K562 (cell line): ENCODE results near the gene RPH3AL. TPM values are rescaled to one million over a fixed set of nuclear protein-coding genes. Genes with fewer than 3 reads are reported as not detected.
"Not testable (repeated sequence)": the region's sequence is repeated elsewhere in the genome, so short reads cannot be mapped to it uniquely, and the experiment has no call there.

Experiments
- ATAC-seq: fragments of 200-7000 bp; cut with Tn5 transposase; 3 replicates; pipeline ENCODE4 v1.9.1; 2020; ENCODE audit warnings: moderate library complexity
- BruUV-seq: library from RNA; stranded (reverse); fragments of 400-500 nt; replicated peaks from 2 replicates; lab custom pipeline; 2021; lab: Mats Ljungman, UMichigan
- CTCF ChIA-PET: fragments of 300-600 bp; formaldehyde crosslinking; extraction: SDS; loops from one replicate; lab custom pipeline; 2021; ENCODE audit warnings: low intra/inter-chr PET ratio; lab: Yijun Ruan, JAX
- POLR2A ChIA-PET: fragments of 300-600, 350-650 bp; sonication (Branson Sonifier 250); formaldehyde crosslinking; extraction: SDS; loops from one replicate; lab custom pipeline; 2021; ENCODE audit warnings: antibody characterized with exemption, inconsistent platforms; lab: Yijun Ruan, JAX
- DNase-seq, 4 experiments: peaks; one replicate each; pipeline versions ENCODE4 v3.0.0 to v3.0.0-alpha.2; 2011 to 2018; ENCODE audit warnings: low spot score in 3 of 4, mixed read lengths in 3 of 4; ENCODE audit errors: extremely low read depth in 1 of 4
- FAIRE-seq: peaks from 2 replicates; lab custom pipeline; 2011; peaks lifted over from hg19 to GRCh38; lab: Jason Lieb, UNC
- H2AFZ ChIP-seq: 2 replicates; pipeline ENCODE4 v1.6.0; 2011; ENCODE audit warnings: low read depth, low read length, control low read depth, inconsistent platforms
- H3K27ac ChIP-seq: fragments of 200-600 bp; 3 replicates; pipeline ENCODE4 v1.8.0; 2011; ENCODE audit warnings: low read depth, mild to moderate bottlenecking, control low read depth, inconsistent platforms, low read length, moderate library complexity, mixed read lengths; ENCODE audit errors: extremely low read depth
- H3K27me3 ChIP-seq, 2 experiments: fragments of 300-600 bp in 1 of 2; 2 replicates in 1 of 2; 3 replicates in 1 of 2; pipeline versions ENCODE4 v1.6.0 to v1.8.0; 2011; ENCODE audit warnings: inconsistent platforms in 2 of 2, low read length in 2 of 2, mild to moderate bottlenecking in 1 of 2, mixed read lengths in 1 of 2, moderate library complexity in 1 of 2; ENCODE audit not compliant: control insufficient read depth in 2 of 2, insufficient read depth in 2 of 2
- H3K36me3 ChIP-seq: fragments of 300-600 bp; 3 replicates; pipeline ENCODE4 v1.8.0; 2011; ENCODE audit warnings: mild to moderate bottlenecking, low read length, inconsistent platforms; ENCODE audit not compliant: control insufficient read depth, insufficient read depth
- H3K4me1 ChIP-seq, 2 experiments: fragments of 200-600 bp in 1 of 2; replicated peaks in 1 of 2; 2 replicates in 1 of 2; 3 replicates in 1 of 2; pipeline versions ENCODE4 v1.5.1 to v1.8.0; 2011; ENCODE audit warnings: inconsistent platforms in 2 of 2, low read length in 2 of 2, mild to moderate bottlenecking in 1 of 2, mixed read lengths in 1 of 2, moderate library complexity in 1 of 2; ENCODE audit not compliant: control insufficient read depth in 2 of 2, insufficient read depth in 2 of 2
- H3K4me2 ChIP-seq: 2 replicates; pipeline ENCODE4 v1.6.1; 2011; ENCODE audit warnings: low read length, control low read depth, inconsistent platforms, mixed read lengths; ENCODE audit not compliant: insufficient read depth
- H3K4me3 ChIP-seq: fragments of 200-600 bp; sonication (generic), shearing (Covaris generic); 2 replicates; pipeline ENCODE4 v1.5.1; 2016; ENCODE audit warnings: control low read depth, inconsistent platforms
- H3K79me2 ChIP-seq: fragments of 200-600 bp; 3 replicates; pipeline ENCODE4 v1.8.0; 2011; ENCODE audit warnings: low read length, inconsistent platforms; ENCODE audit not compliant: control insufficient read depth, insufficient read depth
- H3K9ac ChIP-seq, 2 experiments: 2 replicates each; pipeline versions ENCODE4 v1.6.0 to v1.6.1; 2011; ENCODE audit warnings: low read depth in 2 of 2, low read length in 2 of 2, control low read depth in 1 of 2, inconsistent platforms in 1 of 2, mild to moderate bottlenecking in 1 of 2, mixed read lengths in 1 of 2; ENCODE audit not compliant: insufficient read depth in 1 of 2
- H3K9me1 ChIP-seq: one replicate; pipeline ENCODE4 v1.6.0; 2011; ENCODE audit warnings: inconsistent platforms, mild to moderate bottlenecking, low read length, moderate library complexity; ENCODE audit not compliant: control insufficient read depth, insufficient read depth
- H3K9me3 ChIP-seq: replicated peaks from 2 replicates; pipeline ENCODE4 v1.5.1; 2011; ENCODE audit warnings: low read depth, low read length, inconsistent platforms; ENCODE audit not compliant: control insufficient read depth, insufficient read depth
- H4K20me1 ChIP-seq: replicated peaks from 2 replicates; pipeline ENCODE4 v1.6.1; 2011; ENCODE audit warnings: low read length, inconsistent platforms, mixed read lengths; ENCODE audit not compliant: control insufficient read depth, insufficient read depth
- ASH1L ChIP-seq: fragments of 450-650 bp; IDR thresholded peaks from 2 replicates; pipeline ENCODE4 v1.6.1; 2018; ENCODE audit warnings: borderline replicate concordance, mild to moderate bottlenecking, low read depth; ENCODE audit not compliant: partially characterized antibody
- ATF1 ChIP-seq, 2 experiments: fragments of 450-650 bp in 1 of 2; IDR thresholded peaks; 2 replicates each; pipeline ENCODE4 v1.6.1; 2016; ENCODE audit warnings: missing compliant biosample characterization in 1 of 2, missing genetic modification characterization in 1 of 2
- BACH1 ChIP-seq: fragments of 200-800 bp; sonication (Bioruptor generic); IDR thresholded peaks from 2 replicates; pipeline ENCODE4 v1.6.1; 2016; ENCODE audit warnings: missing genetic modification characterization, missing compliant biosample characterization
- FOS ChIP-seq: IDR thresholded peaks from 3 replicates; pipeline ENCODE4 v1.6.1; 2011; ENCODE audit not compliant: insufficient read length; ENCODE audit errors: extremely low read depth
- MBD2 ChIP-seq: sonication (generic); IDR thresholded peaks from 2 replicates; pipeline ENCODE4 v1.6.1; 2016; ENCODE audit warnings: low read depth, borderline replicate concordance
- NEUROD1 ChIP-seq: fragments of 150-350 bp; IDR thresholded peaks from 2 replicates; pipeline ENCODE4 v1.6.1; 2014; ENCODE audit warnings: borderline replicate concordance, low read length, low read depth; ENCODE audit not compliant: partially characterized antibody
- NR2C2 ChIP-seq, 2 experiments: fragments of 200-800 bp in 1 of 2; sonication (Bioruptor generic) in 1 of 2; sonication (generic) in 1 of 2; formaldehyde crosslinking in 1 of 2; IDR thresholded peaks; 2 replicates each; pipeline versions ENCODE4 v1.6.1 to v1.8.0; 2016 to 2022; ENCODE audit warnings: mild to moderate bottlenecking in 1 of 2, missing compliant biosample characterization in 1 of 2, missing genetic modification characterization in 1 of 2, missing genetic modification reagents in 1 of 2
- NR4A1 ChIP-seq, 2 experiments: fragments of 250-450 bp in 1 of 2; fragments of 450-650 bp in 1 of 2; sonication (Bioruptor Pico) in 1 of 2; IDR thresholded peaks; 2 replicates each; pipeline versions ENCODE4 v1.4.0 to v1.6.1; 2016 to 2020; ENCODE audit warnings: mild to moderate bottlenecking in 2 of 2, missing compliant biosample characterization in 1 of 2, missing genetic modification characterization in 1 of 2, moderate library complexity in 1 of 2
- POLR2H ChIP-seq: IDR thresholded peaks from 2 replicates; pipeline ENCODE4 v1.6.1; 2016; ENCODE audit warnings: missing genetic modification characterization, low read depth, mild to moderate bottlenecking, control low read depth, missing compliant biosample characterization, moderate library complexity
- ZKSCAN8 ChIP-seq: fragments of 200-800 bp; sonication (Bioruptor generic); IDR thresholded peaks from 2 replicates; pipeline ENCODE4 v1.6.1; 2016; ENCODE audit warnings: missing genetic modification characterization, missing compliant biosample characterization
- ZNF197 ChIP-seq: fragments of 200-800 bp; sonication (Bioruptor generic); IDR thresholded peaks from 2 replicates; pipeline ENCODE4 v1.6.1; 2016; ENCODE audit warnings: low read depth, missing genetic modification characterization, missing compliant biosample characterization
- WGBS: fragments of 100-300 bp; shearing (Covaris generic); methylation state at CpG from one replicate; pipeline ENCODE4 v1.1.6; 2016; ENCODE audit warnings: low coverage, mixed read lengths; ENCODE audit not compliant: insufficient coverage; ENCODE audit errors: missing lambda C conversion rate; 5-methylcytosine and 5-hydroxymethylcytosine counted together
- in situ Hi-C: fragments of 300-500 bp; cut with MboI; formaldehyde crosslinking; loops from 4 replicates; pipeline ENCODE4 v1.15.0; 2018; ENCODE audit warnings: inconsistent platforms, mixed read lengths
- intact Hi-C: fragments of 100-400 bp; cut with micrococcal nuclease; formaldehyde crosslinking; loops from 2 replicates; pipeline ENCODE4 v1.14.2; 2022
- polyA plus RNA-seq, 8 experiments: library from polyadenylated mRNA; depleted of rRNA in 4 of 8; stranded (reverse) in 5 of 8; unstranded in 3 of 8; fragments of >200 nt; fragmentation: Nextera tagmentation in 2 of 8; fragmentation: Illumina TruSeq in 1 of 8; extraction: Ambion mirVana in 2 of 8; extraction: Trizol in 1 of 8; gene quantifications; 2 replicates each; pipeline versions ENCODE4 v1.2.1 to v1.2.3, GENCODE V29; 2011 to 2014; ENCODE audit warnings: inconsistent platforms in 1 of 8, missing spikeins in 1 of 8
- total RNA-seq, 7 experiments: library from RNA; depleted of rRNA in 6 of 7; stranded (reverse); fragments of >200 nt in 6 of 7; fragmentation: Illumina TruSeq in 2 of 7; extraction: Trizol in 2 of 7; gene quantifications; 2 replicates each; pipeline versions ENCODE4 v1.2.1 to v1.2.3, GENCODE V29; 2011 to 2021; ENCODE audit warnings: low replicate concordance in 1 of 7
- TF ChIP-seq, protein P1 (sequence below), 3 experiments: fragments of 200-800 bp in 1 of 3; fragments of 250-450 bp in 1 of 3; fragments of 450-650 bp in 1 of 3; sonication (Bioruptor Pico) in 1 of 3; sonication (Bioruptor generic) in 1 of 3; formaldehyde crosslinking in 1 of 3; IDR thresholded peaks; 2 replicates each; pipeline versions ENCODE4 v1.6.1 to v1.8.0; 2016 to 2022; ENCODE audit warnings: mild to moderate bottlenecking in 2 of 3, missing genetic modification characterization in 2 of 3, missing compliant biosample characterization in 1 of 3, moderate library complexity in 1 of 3
- TF ChIP-seq, protein P2 (sequence below): fragments of 200-800 bp; sonication (Bioruptor generic); IDR thresholded peaks from 2 replicates; pipeline ENCODE4 v1.6.1; 2017; ENCODE audit warnings: missing genetic modification characterization, missing compliant biosample characterization

RPH3AL gene
- total and polyA plus RNA-seq, 9 of the 15 experiments (the other 6 are each of a cell fraction or from before 2014, with no cell fraction given): 0.18 to 1.7 (median 0.39) TPM

DNA sequence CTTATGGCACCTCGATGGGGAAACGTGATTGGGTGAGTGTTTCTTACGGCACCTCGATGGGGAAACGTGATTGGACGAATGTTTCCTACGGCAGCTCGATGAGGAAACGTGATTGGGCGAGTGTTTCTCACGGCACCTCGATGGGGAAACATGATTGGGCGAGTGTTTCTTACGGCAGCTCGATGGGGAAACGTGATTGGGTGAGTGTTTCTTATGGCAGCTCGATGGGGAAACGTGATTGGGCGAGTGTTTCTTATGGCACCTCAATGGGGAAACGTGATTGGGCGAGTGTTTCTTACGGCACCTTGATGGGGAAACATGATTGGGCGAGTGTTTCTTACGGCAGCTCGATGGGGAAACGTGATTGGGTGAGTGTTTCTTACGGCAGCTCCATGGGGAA, 146.1 kb downstream of the RPH3AL start:
- ATAC-seq; H4K20me1 ChIP-seq; H3K79me2 ChIP-seq; H3K4me3 ChIP-seq; H2AFZ ChIP-seq; CTCF ChIA-PET; H3K27ac ChIP-seq; H3K9ac ChIP-seq; BruUV-seq; H3K9me1 ChIP-seq; intact Hi-C loops; FAIRE-seq; H3K4me1 ChIP-seq; H3K9me3 ChIP-seq; POLR2A ChIA-PET; in situ Hi-C loops; H3K4me2 ChIP-seq; H3K36me3 ChIP-seq; TF ChIP-seq ATF1, NR2C2, NR4A1 (CRISPR knock-in tag; IDR thresholded peaks at IDR 0.05): not testable (repeated sequence)
- 5% methylated on average over 13 of the region's 27 CpGs for WGBS
- peaks cover 6 to 40% of the 10 kb centered on the region in 2 experiments; a peak in 3 of 5 replicates for H3K27me3 ChIP-seq
- peak in 3 of 4 experiments; percentile 7 to 20 (median 10) for DNase-seq
- TF ChIP-seq FOS: peak; percentile 65
- peak; percentile 59 for TF ChIP-seq ATF1 (tag; IDR thresholded peaks at IDR 0.05)
- TF ChIP-seq NEUROD1: peak; percentile 21
- TF ChIP-seq, protein P1, sequence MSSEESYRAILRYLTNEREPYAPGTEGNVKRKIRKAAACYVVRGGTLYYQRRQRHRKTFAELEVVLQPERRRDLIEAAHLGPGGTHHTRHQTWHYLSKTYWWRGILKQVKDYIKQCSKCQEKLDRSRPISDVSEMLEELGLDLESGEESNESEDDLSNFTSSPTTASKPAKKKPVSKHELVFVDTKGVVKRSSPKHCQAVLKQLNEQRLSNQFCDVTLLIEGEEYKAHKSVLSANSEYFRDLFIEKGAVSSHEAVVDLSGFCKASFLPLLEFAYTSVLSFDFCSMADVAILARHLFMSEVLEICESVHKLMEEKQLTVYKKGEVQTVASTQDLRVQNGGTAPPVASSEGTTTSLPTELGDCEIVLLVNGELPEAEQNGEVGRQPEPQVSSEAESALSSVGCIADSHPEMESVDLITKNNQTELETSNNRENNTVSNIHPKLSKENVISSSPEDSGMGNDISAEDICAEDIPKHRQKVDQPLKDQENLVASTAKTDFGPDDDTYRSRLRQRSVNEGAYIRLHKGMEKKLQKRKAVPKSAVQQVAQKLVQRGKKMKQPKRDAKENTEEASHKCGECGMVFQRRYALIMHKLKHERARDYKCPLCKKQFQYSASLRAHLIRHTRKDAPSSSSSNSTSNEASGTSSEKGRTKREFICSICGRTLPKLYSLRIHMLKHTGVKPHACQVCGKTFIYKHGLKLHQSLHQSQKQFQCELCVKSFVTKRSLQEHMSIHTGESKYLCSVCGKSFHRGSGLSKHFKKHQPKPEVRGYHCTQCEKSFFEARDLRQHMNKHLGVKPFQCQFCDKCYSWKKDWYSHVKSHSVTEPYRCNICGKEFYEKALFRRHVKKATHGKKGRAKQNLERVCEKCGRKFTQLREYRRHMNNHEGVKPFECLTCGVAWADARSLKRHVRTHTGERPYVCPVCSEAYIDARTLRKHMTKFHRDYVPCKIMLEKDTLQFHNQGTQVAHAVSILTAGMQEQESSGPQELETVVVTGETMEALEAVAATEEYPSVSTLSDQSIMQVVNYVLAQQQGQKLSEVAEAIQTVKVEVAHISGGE (CRISPR knock-in tag; IDR thresholded peaks at IDR 0.05): 0 out of 6 replicates have a peak, but pooled peaks of 1 of the 3 experiments have one; percentile 42
- TF ChIP-seq BACH1 (tag): 0 out of 2 replicates have a peak, but pooled peaks have one; percentile 34
- peak; percentile 23; the same call in 1 of the 2 replicates for TF ChIP-seq NR2C2 (tag; IDR thresholded peaks at IDR 0.05)
- peak; percentile 72; the same call in 1 of the 2 replicates for TF ChIP-seq MBD2
- peak; percentile 49; the same call in 1 of the 2 replicates for TF ChIP-seq ZNF197 (CRISPR knock-in tag)
- peak; percentile 78 for TF ChIP-seq ASH1L
- 0 out of 2 replicates have a peak, but pooled peaks have one; percentile 27 for TF ChIP-seq POLR2H (tag)
- peak; percentile 85 for TF ChIP-seq ZKSCAN8 (CRISPR knock-in tag)
- TF ChIP-seq NR4A1 (tag; IDR thresholded peaks at IDR 0.05): peak; percentile 50; the same call in 1 of the 2 replicates
- TF ChIP-seq, protein P2, sequence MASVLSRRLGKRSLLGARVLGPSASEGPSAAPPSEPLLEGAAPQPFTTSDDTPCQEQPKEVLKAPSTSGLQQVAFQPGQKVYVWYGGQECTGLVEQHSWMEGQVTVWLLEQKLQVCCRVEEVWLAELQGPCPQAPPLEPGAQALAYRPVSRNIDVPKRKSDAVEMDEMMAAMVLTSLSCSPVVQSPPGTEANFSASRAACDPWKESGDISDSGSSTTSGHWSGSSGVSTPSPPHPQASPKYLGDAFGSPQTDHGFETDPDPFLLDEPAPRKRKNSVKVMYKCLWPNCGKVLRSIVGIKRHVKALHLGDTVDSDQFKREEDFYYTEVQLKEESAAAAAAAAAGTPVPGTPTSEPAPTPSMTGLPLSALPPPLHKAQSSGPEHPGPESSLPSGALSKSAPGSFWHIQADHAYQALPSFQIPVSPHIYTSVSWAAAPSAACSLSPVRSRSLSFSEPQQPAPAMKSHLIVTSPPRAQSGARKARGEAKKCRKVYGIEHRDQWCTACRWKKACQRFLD (CRISPR knock-in tag): peak; percentile 91
